HepG2 (cell line): ENCODE results near the gene CMIP. TPM values are rescaled to one million over a fixed set of nuclear protein-coding genes. Genes with fewer than 3 reads are reported as not detected.
A peak's percentile ranks its signal among the peaks of the same experiment; 100 is the strongest.

Experiments
- CBX2 ChIP-seq, 2 experiments: fragments of 200-600 bp in 1 of 2; sonication (generic); formaldehyde crosslinking in 1 of 2; IDR thresholded peaks; 2 replicates each; pipeline versions ENCODE4 v1.7.0 to v1.8.1; 2018 to 2022; ENCODE audit warnings: low read depth in 2 of 2, low read length in 1 of 2, mild to moderate bottlenecking in 1 of 2, missing genetic modification reagents in 1 of 2
- KDM1A ChIP-seq: IDR thresholded peaks from 2 replicates; pipeline ENCODE4 v1.6.1; 2016; ENCODE audit warnings: missing compliant biosample characterization
- MTF2 ChIP-seq: sonication (generic); formaldehyde crosslinking; IDR thresholded peaks from 2 replicates; pipeline ENCODE4 v1.5.0; 2020; ENCODE audit warnings: missing genetic modification reagents, borderline replicate concordance
- NRL ChIP-seq: sonication (generic); formaldehyde crosslinking; IDR thresholded peaks from 2 replicates; pipeline ENCODE4 v1.5.0; 2020; ENCODE audit warnings: missing genetic modification reagents, mild to moderate bottlenecking, moderate library complexity, borderline replicate concordance
- PTBP1 ChIP-seq: fragments of 200-400 bp; formaldehyde crosslinking; IDR thresholded peaks from 2 replicates; pipeline ENCODE4 v1.6.1; 2018; ENCODE audit warnings: low read length, low read depth; ENCODE audit not compliant: poor library complexity, severe bottlenecking
- SIN3A ChIP-seq: IDR thresholded peaks from 2 replicates; pipeline ENCODE4 v1.6.1; 2011; ENCODE audit warnings: low read depth, mild to moderate bottlenecking, control low read depth, low read length, borderline replicate concordance
- SIX4 ChIP-seq: sonication (generic); formaldehyde crosslinking; IDR thresholded peaks from 2 replicates; pipeline ENCODE4 v1.4.0; 2020; ENCODE audit warnings: missing genetic modification reagents
- XRCC5 ChIP-seq: fragments of 200-400 bp; formaldehyde crosslinking; optimal IDR thresholded peaks from 2 replicates; pipeline ENCODE3; 2017; ENCODE audit warnings: mild to moderate bottlenecking, low read length
- ZFP36 ChIP-seq: fragments of 150-350 bp; IDR thresholded peaks from 2 replicates; pipeline ENCODE4 v1.6.1; 2018; ENCODE audit warnings: borderline replicate concordance, low read length, low read depth; ENCODE audit not compliant: partially characterized antibody
- ZNF747 ChIP-seq: sonication (generic); formaldehyde crosslinking; IDR thresholded peaks from 2 replicates; pipeline ENCODE4 v1.8.1; 2023; ENCODE audit warnings: missing genetic modification reagents, mild to moderate bottlenecking, borderline replicate concordance
- polyA plus RNA-seq, 8 experiments: library from polyadenylated mRNA; depleted of rRNA in 3 of 8; stranded (reverse) in 7 of 8; unstranded in 1 of 8; fragments of >200 nt; fragmentation: Illumina TruSeq in 4 of 8; extraction: Trizol in 4 of 8; gene quantifications; 2 replicates each; pipeline versions ENCODE4 v1.2.1 to v1.2.3, GENCODE V29; 2011 to 2016; ENCODE audit warnings: low read depth in 4 of 8, missing spikeins in 1 of 8, mixed read lengths in 1 of 8; ENCODE audit not compliant: insufficient read depth in 1 of 8
- total RNA-seq, 5 experiments: library from RNA; depleted of rRNA; stranded (reverse); fragments of >200 nt; fragmentation: Illumina TruSeq; extraction: Trizol; gene quantifications; 2 replicates each; pipeline ENCODE4 v1.2.3, GENCODE V29; 2016; ENCODE audit warnings: low read depth in 1 of 5
- TF ChIP-seq, protein P1 (sequence below): sonication (generic); formaldehyde crosslinking; IDR thresholded peaks from 2 replicates; pipeline ENCODE4 v1.9.0; 2021; ENCODE audit warnings: mild to moderate bottlenecking, missing genetic modification reagents
- TF ChIP-seq, protein P2 (sequence below), 2 experiments: sonication (generic) in 1 of 2; formaldehyde crosslinking in 1 of 2; IDR thresholded peaks; 2 replicates each; pipeline versions ENCODE4 v1.5.1 to v1.6.1; 2011 to 2020; ENCODE audit warnings: borderline replicate concordance in 1 of 2, low read depth in 1 of 2, low read length in 1 of 2, mild to moderate bottlenecking in 1 of 2, missing genetic modification reagents in 1 of 2, moderate library complexity in 1 of 2
- TF ChIP-seq, protein P3 (sequence below): fragments of 450-650 bp; IDR thresholded peaks from 2 replicates; pipeline ENCODE4 v1.6.1; 2016
- TF ChIP-seq, protein P4 (sequence below): sonication (generic); formaldehyde crosslinking; IDR thresholded peaks from 2 replicates; pipeline ENCODE4 v1.5.0; 2020; ENCODE audit warnings: missing genetic modification reagents
- TF ChIP-seq, protein P5 (sequence below): sonication (generic); formaldehyde crosslinking; IDR thresholded peaks from 2 replicates; pipeline ENCODE4 v1.4.0; 2020; ENCODE audit warnings: mild to moderate bottlenecking, missing genetic modification reagents

CMIP gene
- total and polyA plus RNA-seq, 2 of the 13 experiments (the other 11 are each of a cell fraction or from before 2014, with no cell fraction given) = 10.9 to 18.1 TPM

DNA sequence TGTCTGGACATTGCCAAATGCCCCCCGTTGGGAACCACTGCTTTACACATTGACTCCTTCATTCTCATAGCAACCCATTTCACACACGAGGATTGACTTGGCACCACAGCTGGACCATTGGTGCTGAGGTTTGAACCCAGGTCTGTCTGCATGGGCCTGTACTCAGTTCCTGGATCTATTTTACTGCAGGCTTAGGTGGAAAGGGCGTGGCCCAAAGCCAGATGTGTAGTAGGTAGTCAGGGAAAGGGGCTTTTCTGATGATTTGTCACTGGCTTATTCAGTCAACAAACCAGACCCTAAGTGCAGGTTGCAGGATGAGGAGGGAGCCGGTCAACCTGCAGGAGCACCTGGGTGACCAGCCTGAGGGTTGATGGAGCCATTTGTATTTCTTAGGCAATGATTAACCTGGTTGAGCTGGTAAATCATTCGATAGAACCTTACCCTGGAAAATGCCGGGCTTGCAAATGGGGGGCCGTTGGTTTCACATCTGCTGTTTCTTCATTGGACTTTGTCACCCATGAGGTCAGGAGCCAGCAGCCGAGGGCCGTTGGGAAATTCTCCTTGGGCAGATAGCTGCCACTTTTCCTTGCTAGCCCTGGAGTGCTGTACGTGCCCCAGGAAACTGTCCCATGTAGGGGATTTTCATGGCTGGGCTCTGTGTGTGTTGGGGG lies 104.4 kb downstream of the CMIP start (continued):
- TF ChIP-seq, protein P1, sequence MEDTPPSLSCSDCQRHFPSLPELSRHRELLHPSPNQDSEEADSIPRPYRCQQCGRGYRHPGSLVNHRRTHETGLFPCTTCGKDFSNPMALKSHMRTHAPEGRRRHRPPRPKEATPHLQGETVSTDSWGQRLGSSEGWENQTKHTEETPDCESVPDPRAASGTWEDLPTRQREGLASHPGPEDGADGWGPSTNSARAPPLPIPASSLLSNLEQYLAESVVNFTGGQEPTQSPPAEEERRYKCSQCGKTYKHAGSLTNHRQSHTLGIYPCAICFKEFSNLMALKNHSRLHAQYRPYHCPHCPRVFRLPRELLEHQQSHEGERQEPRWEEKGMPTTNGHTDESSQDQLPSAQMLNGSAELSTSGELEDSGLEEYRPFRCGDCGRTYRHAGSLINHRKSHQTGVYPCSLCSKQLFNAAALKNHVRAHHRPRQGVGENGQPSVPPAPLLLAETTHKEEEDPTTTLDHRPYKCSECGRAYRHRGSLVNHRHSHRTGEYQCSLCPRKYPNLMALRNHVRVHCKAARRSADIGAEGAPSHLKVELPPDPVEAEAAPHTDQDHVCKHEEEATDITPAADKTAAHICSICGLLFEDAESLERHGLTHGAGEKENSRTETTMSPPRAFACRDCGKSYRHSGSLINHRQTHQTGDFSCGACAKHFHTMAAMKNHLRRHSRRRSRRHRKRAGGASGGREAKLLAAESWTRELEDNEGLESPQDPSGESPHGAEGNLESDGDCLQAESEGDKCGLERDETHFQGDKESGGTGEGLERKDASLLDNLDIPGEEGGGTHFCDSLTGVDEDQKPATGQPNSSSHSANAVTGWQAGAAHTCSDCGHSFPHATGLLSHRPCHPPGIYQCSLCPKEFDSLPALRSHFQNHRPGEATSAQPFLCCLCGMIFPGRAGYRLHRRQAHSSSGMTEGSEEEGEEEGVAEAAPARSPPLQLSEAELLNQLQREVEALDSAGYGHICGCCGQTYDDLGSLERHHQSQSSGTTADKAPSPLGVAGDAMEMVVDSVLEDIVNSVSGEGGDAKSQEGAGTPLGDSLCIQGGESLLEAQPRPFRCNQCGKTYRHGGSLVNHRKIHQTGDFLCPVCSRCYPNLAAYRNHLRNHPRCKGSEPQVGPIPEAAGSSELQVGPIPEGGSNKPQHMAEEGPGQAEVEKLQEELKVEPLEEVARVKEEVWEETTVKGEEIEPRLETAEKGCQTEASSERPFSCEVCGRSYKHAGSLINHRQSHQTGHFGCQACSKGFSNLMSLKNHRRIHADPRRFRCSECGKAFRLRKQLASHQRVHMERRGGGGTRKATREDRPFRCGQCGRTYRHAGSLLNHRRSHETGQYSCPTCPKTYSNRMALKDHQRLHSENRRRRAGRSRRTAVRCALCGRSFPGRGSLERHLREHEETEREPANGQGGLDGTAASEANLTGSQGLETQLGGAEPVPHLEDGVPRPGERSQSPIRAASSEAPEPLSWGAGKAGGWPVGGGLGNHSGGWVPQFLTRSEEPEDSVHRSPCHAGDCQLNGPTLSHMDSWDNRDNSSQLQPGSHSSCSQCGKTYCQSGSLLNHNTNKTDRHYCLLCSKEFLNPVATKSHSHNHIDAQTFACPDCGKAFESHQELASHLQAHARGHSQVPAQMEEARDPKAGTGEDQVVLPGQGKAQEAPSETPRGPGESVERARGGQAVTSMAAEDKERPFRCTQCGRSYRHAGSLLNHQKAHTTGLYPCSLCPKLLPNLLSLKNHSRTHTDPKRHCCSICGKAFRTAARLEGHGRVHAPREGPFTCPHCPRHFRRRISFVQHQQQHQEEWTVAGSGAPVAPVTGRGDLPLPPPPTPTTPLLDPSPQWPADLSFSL (CRISPR knock-in tag) = no peak
- TF ChIP-seq PTBP1 (no peak), MTF2 (no peak), XRCC5 (peak; percentile 78), ZNF747 (CRISPR knock-in tag) (no peak), ZFP36 (no peak), SIN3A (peak; percentile 52; the same call in 1 of the 2 replicates), SIX4 (CRISPR knock-in tag) (no peak), KDM1A (CRISPR knock-in tag) (no peak), NRL (no peak), CBX2 (IDR thresholded peaks at IDR 0.05; ENCODE audit: low read depth, low read length) (no peak), CBX2 (CRISPR knock-in tag; IDR thresholded peaks at IDR 0.05; ENCODE audit: low read depth) (no peak)
- TF ChIP-seq, protein P2, sequence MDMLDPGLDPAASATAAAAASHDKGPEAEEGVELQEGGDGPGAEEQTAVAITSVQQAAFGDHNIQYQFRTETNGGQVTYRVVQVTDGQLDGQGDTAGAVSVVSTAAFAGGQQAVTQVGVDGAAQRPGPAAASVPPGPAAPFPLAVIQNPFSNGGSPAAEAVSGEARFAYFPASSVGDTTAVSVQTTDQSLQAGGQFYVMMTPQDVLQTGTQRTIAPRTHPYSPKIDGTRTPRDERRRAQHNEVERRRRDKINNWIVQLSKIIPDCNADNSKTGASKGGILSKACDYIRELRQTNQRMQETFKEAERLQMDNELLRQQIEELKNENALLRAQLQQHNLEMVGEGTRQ (IDR thresholded peaks at IDR 0.05; ENCODE audit: low read depth, low read length) = no peak
- TF ChIP-seq, protein P2 (CRISPR knock-in tag; IDR thresholded peaks at IDR 0.05; ENCODE audit: borderline replicate concordance) = no peak
- TF ChIP-seq, protein P3, sequence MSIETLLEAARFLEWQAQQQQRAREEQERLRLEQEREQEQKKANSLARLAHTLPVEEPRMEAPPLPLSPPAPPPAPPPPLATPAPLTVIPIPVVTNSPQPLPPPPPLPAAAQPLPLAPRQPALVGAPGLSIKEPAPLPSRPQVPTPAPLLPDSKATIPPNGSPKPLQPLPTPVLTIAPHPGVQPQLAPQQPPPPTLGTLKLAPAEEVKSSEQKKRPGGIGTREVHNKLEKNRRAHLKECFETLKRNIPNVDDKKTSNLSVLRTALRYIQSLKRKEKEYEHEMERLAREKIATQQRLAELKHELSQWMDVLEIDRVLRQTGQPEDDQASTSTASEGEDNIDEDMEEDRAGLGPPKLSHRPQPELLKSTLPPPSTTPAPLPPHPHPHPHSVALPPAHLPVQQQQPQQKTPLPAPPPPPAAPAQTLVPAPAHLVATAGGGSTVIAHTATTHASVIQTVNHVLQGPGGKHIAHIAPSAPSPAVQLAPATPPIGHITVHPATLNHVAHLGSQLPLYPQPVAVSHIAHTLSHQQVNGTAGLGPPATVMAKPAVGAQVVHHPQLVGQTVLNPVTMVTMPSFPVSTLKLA = peak; percentile 41; the same call in 1 of the 2 replicates
- TF ChIP-seq, protein P4, sequence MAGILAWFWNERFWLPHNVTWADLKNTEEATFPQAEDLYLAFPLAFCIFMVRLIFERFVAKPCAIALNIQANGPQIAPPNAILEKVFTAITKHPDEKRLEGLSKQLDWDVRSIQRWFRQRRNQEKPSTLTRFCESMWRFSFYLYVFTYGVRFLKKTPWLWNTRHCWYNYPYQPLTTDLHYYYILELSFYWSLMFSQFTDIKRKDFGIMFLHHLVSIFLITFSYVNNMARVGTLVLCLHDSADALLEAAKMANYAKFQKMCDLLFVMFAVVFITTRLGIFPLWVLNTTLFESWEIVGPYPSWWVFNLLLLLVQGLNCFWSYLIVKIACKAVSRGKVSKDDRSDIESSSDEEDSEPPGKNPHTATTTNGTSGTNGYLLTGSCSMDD (CRISPR knock-in tag) = no peak
- TF ChIP-seq, protein P5, sequence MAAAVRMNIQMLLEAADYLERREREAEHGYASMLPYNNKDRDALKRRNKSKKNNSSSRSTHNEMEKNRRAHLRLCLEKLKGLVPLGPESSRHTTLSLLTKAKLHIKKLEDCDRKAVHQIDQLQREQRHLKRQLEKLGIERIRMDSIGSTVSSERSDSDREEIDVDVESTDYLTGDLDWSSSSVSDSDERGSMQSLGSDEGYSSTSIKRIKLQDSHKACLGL = no peak
